NT2/D1 (cell line): Measurements from ENCODE around the gene MTURN.

ENCODE experiments used
- DNase-seq: peaks from one replicate; pipeline ENCODE4 v3.0.0-alpha.2; 2011; ENCODE audit warnings: low read depth, low spot score
- H3K27me3 ChIP-seq: 2 replicates; pipeline ENCODE4 v1.6.0; 2011; ENCODE audit warnings: mild to moderate bottlenecking; ENCODE audit not compliant: insufficient read length, insufficient read depth
- H3K36me3 ChIP-seq: 2 replicates; pipeline ENCODE4 v1.6.1; 2011; ENCODE audit warnings: mild to moderate bottlenecking, low read length, mixed read lengths; ENCODE audit not compliant: insufficient read depth, insufficient read length
- H3K4me1 ChIP-seq: 2 replicates; pipeline ENCODE4 v1.5.1; 2011; ENCODE audit not compliant: insufficient read depth, insufficient read length
- H3K4me3 ChIP-seq: 2 replicates; pipeline ENCODE4 v1.5.1; 2011; ENCODE audit warnings: low read depth; ENCODE audit not compliant: insufficient read length
- H3K9ac ChIP-seq: 2 replicates; pipeline ENCODE4 v1.6.0; 2011; ENCODE audit warnings: low read depth; ENCODE audit not compliant: insufficient read length
- H3K9me3 ChIP-seq: 2 replicates; pipeline ENCODE4 v1.5.1; 2011; ENCODE audit warnings: mild to moderate bottlenecking, low read length; ENCODE audit not compliant: insufficient read depth
- SUZ12 ChIP-seq: IDR thresholded peaks from 2 replicates; pipeline ENCODE4 v1.6.1; 2011; ENCODE audit not compliant: insufficient read length, insufficient read depth; ENCODE audit errors: extremely low read depth
- YY1 ChIP-seq: IDR thresholded peaks from 2 replicates; pipeline ENCODE4 v1.6.1; 2011; ENCODE audit not compliant: insufficient read length, insufficient read depth
- ZNF274 ChIP-seq: IDR thresholded peaks from 2 replicates; pipeline ENCODE4 v1.6.1; 2011; ENCODE audit warnings: mild to moderate bottlenecking, low read depth, low read length

The MTURN gene

GRCh38 chr7:30209951-30210350, 75.2 kb downstream of the MTURN start:
- Histone ChIP-seq H3K4me1 (peaks cover 2% of the 10 kb centered on the region), H3K9me3 (no peaks in the 10 kb centered on the region), H3K4me3 (no peak overlapping the region), H3K9ac (no peak overlapping the region), H3K36me3 (no peaks in the 10 kb centered on the region), H3K27me3 (no peaks in the 10 kb centered on the region)
- DNase-seq: no peak
- TF ChIP-seq SUZ12 (no peak), YY1 (no peak), ZNF274 (no peak)
